Measurements from ENCODE around the gene KCNK16. TPM values are rescaled to one million over a fixed set of nuclear protein-coding genes. Genes with fewer than 3 reads are reported as not detected.

The KCNK16 gene
- total and polyA plus RNA-seq, 2 of the 4 experiments (the other 2 are of a cell fraction), result not detected

GRCh38 chr6:39279539-39279938, 43.0 kb downstream of the KCNK16 start:
- Histone ChIP-seq H3K23ac (ENCODE audit: low read depth, low read length) (no peak overlapping the region), H4K20me1 (ENCODE audit: insufficient read depth, low read length) (no peaks in the 10 kb centered on the region), H3K9me3 (ENCODE audit: control insufficient read depth, insufficient read depth, low read length) (no peaks in the 10 kb centered on the region), H3K9ac (ENCODE audit: low read depth, low read length) (no peak overlapping the region), H2BK5ac (ENCODE audit: low read depth, low read length, poor library complexity, severe bottlenecking) (no peak overlapping the region), H3K9me1 (ENCODE audit: insufficient read depth, low read length) (no peaks in the 10 kb centered on the region), H3K56ac (ENCODE audit: extremely low read depth, insufficient read depth, low read length) (no peak overlapping the region), H3K27ac (ENCODE audit: insufficient read depth, low read length) (no peak overlapping the region), H4K91ac (ENCODE audit: insufficient read depth, low read depth, low read length) (no peak overlapping the region), H3K4me2 (ENCODE audit: low read depth, low read length) (no peak overlapping the region), H2BK20ac (ENCODE audit: low read depth, low read length) (no peak overlapping the region), H2BK120ac (ENCODE audit: low read depth, low read length) (no peak overlapping the region), H3K36me3 (ENCODE audit: control insufficient read depth, insufficient read depth, low read length) (no peaks in the 10 kb centered on the region), H2AK5ac (ENCODE audit: low read depth, low read length) (no peak overlapping the region), H3K14ac (replicated peaks; ENCODE audit: low read depth, low read length) (no peak overlapping the region), H3K4me1 (ENCODE audit: control insufficient read depth, insufficient read depth, low read length) (no peaks in the 10 kb centered on the region), H3K18ac (ENCODE audit: low read depth, low read length) (no peak overlapping the region), H3K4ac (ENCODE audit: low read depth, low read length) (no peak overlapping the region), H4K8ac (ENCODE audit: low read depth in 2 of 2, low read length in 2 of 2) (no peak overlapping the region), H2BK15ac (ENCODE audit: low read depth, low read length) (no peak overlapping the region), H3K27me3 (ENCODE audit: control insufficient read depth, insufficient read depth, low read length) (no peaks in the 10 kb centered on the region), H4K5ac (ENCODE audit: low read depth, low read length) (no peak overlapping the region), H2AK9ac (replicated peaks; ENCODE audit: low read depth, low read length, poor library complexity) (no peak overlapping the region), H2AFZ (replicated peaks; ENCODE audit: low read length, poor library complexity) (no peak overlapping the region), H3K4me3 (ENCODE audit: insufficient read depth, low read depth, low read length) (no peak overlapping the region), H3K79me1 (ENCODE audit: low read depth in 1 of 2, low read length in 2 of 2) (no peaks in the 10 kb centered on the region)
- intact Hi-C loops (cut with micrococcal nuclease), result no loop called here
- no peak for TF ChIP-seq ELK1 (IDR thresholded peaks at IDR 0.05; ENCODE audit: borderline replicate concordance, low read depth, low read length)
- no peak for TF ChIP-seq RAD21 (IDR thresholded peaks at IDR 0.05; ENCODE audit: low read length)
- TF ChIP-seq USF2 (IDR thresholded peaks at IDR 0.05; ENCODE audit: low read depth, low read length), result no peak
- TF ChIP-seq MAFK (IDR thresholded peaks at IDR 0.05; ENCODE audit: low read depth, low read length), result no peak
- TF ChIP-seq CHD1 (IDR thresholded peaks at IDR 0.05; ENCODE audit: low read depth, low read length), result no peak
- no peak for TF ChIP-seq MAZ (IDR thresholded peaks at IDR 0.05; ENCODE audit: borderline replicate concordance, low read depth, low read length)
- TF ChIP-seq NFE2L2 (IDR thresholded peaks at IDR 0.05; ENCODE audit: low read depth, low read length), result no peak
- no peak for TF ChIP-seq FOS (IDR thresholded peaks at IDR 0.05; ENCODE audit: low read depth, low read length)
- TF ChIP-seq MXI1 (IDR thresholded peaks at IDR 0.05; ENCODE audit: borderline replicate concordance, low read depth, low read length), result no peak
- no peak for TF ChIP-seq RFX5 (IDR thresholded peaks at IDR 0.05; ENCODE audit: low read depth, low read length)
- no peak for TF ChIP-seq CEBPB (IDR thresholded peaks at IDR 0.05; ENCODE audit: low read depth, low read length)
- no peak for TF ChIP-seq POLR2A (IDR thresholded peaks at IDR 0.05; ENCODE audit: low read depth, low read length)
- TF ChIP-seq CTCF (conservative IDR thresholded peaks at IDR 0.05; ENCODE audit: low read depth, low read length), result no peak
- no peak for TF ChIP-seq SMC3 (IDR thresholded peaks at IDR 0.05; ENCODE audit: low read depth, low read length)
- TF ChIP-seq RCOR1 (IDR thresholded peaks at IDR 0.05; ENCODE audit: insufficient replicate concordance, low read length), result no peak
- TF ChIP-seq BHLHE40 (IDR thresholded peaks at IDR 0.05; ENCODE audit: low read depth, low read length), result no peak
- ChIA-PET POLR2A (ENCODE audit: unreplicated experiment) (no interaction called here), CTCF (no interaction called here)
- no peak for ATAC-seq (ENCODE audit: low read depth)
- in situ Hi-C loops (cut with MboI; ENCODE audit: low sequenced_read_pairs), result no loop called here
- dilution Hi-C loops (cut with HindIII; ENCODE audit: low sequenced_read_pairs, unreplicated experiment), result no loop called here
- no CpG with 5 or more reads among the region's 6 CpGs for WGBS, 2 experiments (ENCODE audit: extremely low coverage in 2 of 2, insufficient read length in 1 of 2)
- no TSS peak for BruUV-seq (replicated peaks)
- no peak for DNase-seq

Measured in IMR-90 (cell line).